Amniotic epithelial cell (primary cell): ENCODE measurements around the gene CNNM2.
"Not testable (repeated sequence)": the region's sequence is repeated elsewhere in the genome, so short reads cannot be mapped to it uniquely, and the experiment has no call there.

ENCODE experiments used
- DNase-seq: peaks from one replicate; pipeline ENCODE4 v3.0.0-alpha.2; 2010; ENCODE audit warnings: low read depth

The CNNM2 gene

GRCh38 chr10:102967123-102967522 is 49.0 kb downstream of the CNNM2 start:
- no peak for DNase-seq

- no peak for DNase-seq
Observed at GRCh38 chr10:102970562-102971340, 52.7 kb downstream of the CNNM2 start.

- DNase-seq: peak; percentile 13
Observed at GRCh38 chr10:102975483-102976379, 57.6 kb downstream of the CNNM2 start.

- not testable (repeated sequence) for DNase-seq
Observed at GRCh38 chr10:102976380-102976726, 58.3 kb downstream of the CNNM2 start.

- no peak for DNase-seq
Observed at GRCh38 chr10:102982296-102982695, 64.2 kb downstream of the CNNM2 start.

GRCh38 chr10:102984086-102984485 is 66.0 kb downstream of the CNNM2 start:
- DNase-seq: no peak

- no peak for DNase-seq
Observed at GRCh38 chr10:102985811-102986210, 67.7 kb downstream of the CNNM2 start.

GRCh38 chr10:102988404-102989314 is 70.6 kb downstream of the CNNM2 start:
- DNase-seq: peak; percentile 90

- no peak for DNase-seq
Observed at GRCh38 chr10:102994531-102995295, 76.6 kb downstream of the CNNM2 start.

- no peak for DNase-seq
Observed at GRCh38 chr10:102996876-102997275, 78.8 kb downstream of the CNNM2 start.

- DNase-seq: no peak
Observed at GRCh38 chr10:102997998-102998397, 79.9 kb downstream of the CNNM2 start.

GRCh38 chr10:102998399-102998907 is 80.4 kb downstream of the CNNM2 start:
- DNase-seq: no peak

GRCh38 chr10:103000050-103000449 is 82.0 kb downstream of the CNNM2 start:
- not testable (repeated sequence) for DNase-seq

GRCh38 chr10:103007017-103007416 is 88.9 kb downstream of the CNNM2 start:
- no peak for DNase-seq

GRCh38 chr10:103013416-103013815 is 95.3 kb downstream of the CNNM2 start:
- DNase-seq: no peak

GRCh38 chr10:103019425-103019824 is 101.3 kb downstream of the CNNM2 start:
- no peak for DNase-seq

- peak; percentile 21 for DNase-seq
Observed at GRCh38 chr10:103021150-103021899, 103.2 kb downstream of the CNNM2 start.

GRCh38 chr10:103021900-103022293 is 103.8 kb downstream of the CNNM2 start:
- peak; percentile 90 for DNase-seq

GRCh38 chr10:103025696-103026095 is 107.6 kb downstream of the CNNM2 start:
- DNase-seq: no peak

GRCh38 chr10:103038570-103038969 is 120.5 kb downstream of the CNNM2 start:
- no peak for DNase-seq
